NCI-H146 treated with DMSO at 0.1 percent for 48 hours (cell line): Measurements from ENCODE around the gene SMARCA2.

Experiments used
- DNase-seq: peaks from one replicate; lab custom pipeline; 2025; ENCODE audit not compliant: unreplicated experiment; lab: John Stamatoyannopoulos, UW

SMARCA2 gene

GRCh38 chr9:2199999-2200796 lies 185.1 kb downstream of the SMARCA2 start:
- no peak for DNase-seq

GRCh38 chr9:2208465-2208864 lies 193.3 kb downstream of the SMARCA2 start:
- DNase-seq: no peak

- DNase-seq: no peak
Measured at GRCh38 chr9:2208991-2209390, 193.8 kb downstream of the SMARCA2 start.

- no peak for DNase-seq
Measured at GRCh38 chr9:2209400-2209799, 194.3 kb downstream of the SMARCA2 start.

- no peak for DNase-seq
Measured at GRCh38 chr9:2210201-2210600, 195.1 kb downstream of the SMARCA2 start.

GRCh38 chr9:2213830-2214468 lies 198.8 kb downstream of the SMARCA2 start:
- DNase-seq: no peak

GRCh38 chr9:2214707-2215106 lies 199.6 kb downstream of the SMARCA2 start:
- DNase-seq: no peak

GRCh38 chr9:2215921-2216441 lies 200.8 kb downstream of the SMARCA2 start:
- no peak for DNase-seq

GRCh38 chr9:2216591-2216990 lies 201.4 kb downstream of the SMARCA2 start:
- DNase-seq: no peak

- DNase-seq: no peak
Measured at GRCh38 chr9:2217540-2217939, 202.4 kb downstream of the SMARCA2 start.

- DNase-seq: no peak
Measured at GRCh38 chr9:2220036-2220435, 204.9 kb downstream of the SMARCA2 start.

GRCh38 chr9:2227144-2227867 lies 212.2 kb downstream of the SMARCA2 start:
- no peak for DNase-seq

GRCh38 chr9:2228132-2228531 lies 213.0 kb downstream of the SMARCA2 start:
- no peak for DNase-seq

- no peak for DNase-seq
Measured at GRCh38 chr9:2228641-2229040, 213.5 kb downstream of the SMARCA2 start.

GRCh38 chr9:2229109-2229721 lies 214.1 kb downstream of the SMARCA2 start:
- DNase-seq: no peak

- DNase-seq: no peak
Measured at GRCh38 chr9:2230362-2230761, 215.2 kb downstream of the SMARCA2 start.

GRCh38 chr9:2231101-2231500 lies 216.0 kb downstream of the SMARCA2 start:
- DNase-seq: no peak

- no peak for DNase-seq
Measured at GRCh38 chr9:2231829-2232228, 216.7 kb downstream of the SMARCA2 start.

- no peak for DNase-seq
Measured at GRCh38 chr9:2233274-2233673, 218.1 kb downstream of the SMARCA2 start.

GRCh38 chr9:2234371-2234893 lies 219.3 kb downstream of the SMARCA2 start:
- DNase-seq: no peak

GRCh38 chr9:2235623-2236022 lies 220.5 kb downstream of the SMARCA2 start:
- no peak for DNase-seq
